ENCODE measurements around the gene MACROD2. TPM values are rescaled to one million over a fixed set of nuclear protein-coding genes. Genes with fewer than 3 reads are reported as not detected.

Gene MACROD2
- total and polyA plus RNA-seq, 4 donors = 0.66 to 10.5 (median 3.3) TPM

- Histone ChIP-seq H3K27me3 (ENCODE audit: control insufficient read depth in 4 of 4, insufficient read depth in 4 of 4, low read length in 3 of 4) (no peaks in the 10 kb centered on the region), H3K27ac (ENCODE audit: low read depth in 1 of 2, low read length in 2 of 2) (peak overlapping the region; percentile 27 to 71), H3K36me3 (ENCODE audit: control insufficient read depth in 4 of 4, insufficient read depth in 3 of 4, low read depth in 1 of 4, low read length in 3 of 4) (no peaks in the 10 kb centered on the region), H3K4me1 (ENCODE audit: control insufficient read depth in 4 of 4, insufficient read depth in 4 of 4, low read length in 3 of 4) (peaks cover 0 to 13% (median 6%) of the 10 kb centered on the region in 4 donors), H3K4me3 (ENCODE audit: low read depth in 1 of 3, low read length in 3 of 3) (peak overlapping the region; percentile 60 to 91 (median 67)), H3K9me3 (ENCODE audit: control insufficient read depth in 4 of 4, low read length in 3 of 4) (peaks cover 3 to 14% (median 5%) of the 10 kb centered on the region in 4 donors), H3K9ac (ENCODE audit: low read depth in 1 of 2, low read length in 2 of 2) (peak overlapping the region in 1 of 2 donors; percentile 18)
- no peak for TF ChIP-seq HNF4G (IDR thresholded peaks at IDR 0.05)
- no peak for TF ChIP-seq YY1 (IDR thresholded peaks at IDR 0.05)
- TF ChIP-seq HNF4A (conservative IDR thresholded peaks at IDR 0.05) = no peak
- no peak for TF ChIP-seq CTCF (IDR thresholded peaks at IDR 0.05; ENCODE audit: low read depth, low read length, missing input control)
- no peak for DNase-seq (ENCODE audit: low spot score)
- 12% methylated on average over 13 of the region's 13 CpGs for WGBS
Observed at GRCh38 chr20:13996265-13996664, 949 bp downstream of the MACROD2 start.

DNA sequence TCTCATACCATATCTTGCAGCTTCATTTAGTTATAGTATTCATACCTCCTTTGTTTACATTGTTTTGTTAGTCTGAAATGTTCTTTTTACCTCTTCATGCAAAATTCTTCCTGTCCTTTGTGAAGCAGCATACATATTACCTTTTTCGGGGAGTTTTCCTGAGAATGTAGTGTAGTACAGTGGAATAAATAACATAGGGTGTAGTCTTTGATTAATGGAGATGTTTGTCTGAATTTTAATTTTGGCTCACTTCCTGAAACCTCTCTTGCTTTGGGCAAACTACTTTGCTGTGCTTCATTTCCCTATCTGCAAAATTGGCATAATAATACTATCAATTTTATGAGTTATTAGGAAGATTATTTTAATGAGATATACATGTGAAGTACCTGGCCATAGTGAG is 5.6 kb downstream of the MACROD2 start:
- no peaks in the 10 kb centered on the region for H3K9me3 ChIP-seq (ENCODE audit: control insufficient read depth in 4 of 4, low read length in 3 of 4)
- no peak overlapping the region for H3K9ac ChIP-seq (ENCODE audit: low read depth in 1 of 2, low read length in 2 of 2)
- no peaks in the 10 kb centered on the region for H3K36me3 ChIP-seq (ENCODE audit: control insufficient read depth in 4 of 4, insufficient read depth in 3 of 4, low read depth in 1 of 4, low read length in 3 of 4)
- H3K27me3 ChIP-seq (ENCODE audit: control insufficient read depth in 4 of 4, insufficient read depth in 4 of 4, low read length in 3 of 4) = no peaks in the 10 kb centered on the region
- peaks cover 0 to 10% (median 4%) of the 10 kb centered on the region in 4 donors for H3K4me1 ChIP-seq (ENCODE audit: control insufficient read depth in 4 of 4, insufficient read depth in 4 of 4, low read length in 3 of 4)
- WGBS = 96% methylated on average over 1 of the region's 1 CpG
- H3K27ac ChIP-seq (ENCODE audit: low read depth in 1 of 2, low read length in 2 of 2) = no peak overlapping the region
- no peak for DNase-seq (ENCODE audit: low spot score)
- H3K4me3 ChIP-seq (ENCODE audit: low read depth in 1 of 3, low read length in 3 of 3) = no peak overlapping the region
- no peak for TF ChIP-seq RAD21 (IDR thresholded peaks at IDR 0.05)
- TF ChIP-seq SP1 (IDR thresholded peaks at IDR 0.05) = no peak
- TF ChIP-seq GABPA (IDR thresholded peaks at IDR 0.05 in 1 of 2, conservative IDR thresholded peaks at IDR 0.05 in 1 of 2) = no peak
- TF ChIP-seq HNF4A (conservative IDR thresholded peaks at IDR 0.05) = no peak
- TF ChIP-seq FOXA2 (IDR thresholded peaks at IDR 0.05) = no peak
- TF ChIP-seq HNF4G (IDR thresholded peaks at IDR 0.05) = no peak
- no peak for TF ChIP-seq YY1 (IDR thresholded peaks at IDR 0.05)
- TF ChIP-seq ZBTB33 (IDR thresholded peaks at IDR 0.05) = no peak
- TF ChIP-seq JUND (IDR thresholded peaks at IDR 0.05) = no peak
- TF ChIP-seq NR2F2 (IDR thresholded peaks at IDR 0.05) = no peak
- TF ChIP-seq EGR1 (IDR thresholded peaks at IDR 0.05; ENCODE audit: low read depth in 2 of 2) = no peak
- TF ChIP-seq, protein P1, sequence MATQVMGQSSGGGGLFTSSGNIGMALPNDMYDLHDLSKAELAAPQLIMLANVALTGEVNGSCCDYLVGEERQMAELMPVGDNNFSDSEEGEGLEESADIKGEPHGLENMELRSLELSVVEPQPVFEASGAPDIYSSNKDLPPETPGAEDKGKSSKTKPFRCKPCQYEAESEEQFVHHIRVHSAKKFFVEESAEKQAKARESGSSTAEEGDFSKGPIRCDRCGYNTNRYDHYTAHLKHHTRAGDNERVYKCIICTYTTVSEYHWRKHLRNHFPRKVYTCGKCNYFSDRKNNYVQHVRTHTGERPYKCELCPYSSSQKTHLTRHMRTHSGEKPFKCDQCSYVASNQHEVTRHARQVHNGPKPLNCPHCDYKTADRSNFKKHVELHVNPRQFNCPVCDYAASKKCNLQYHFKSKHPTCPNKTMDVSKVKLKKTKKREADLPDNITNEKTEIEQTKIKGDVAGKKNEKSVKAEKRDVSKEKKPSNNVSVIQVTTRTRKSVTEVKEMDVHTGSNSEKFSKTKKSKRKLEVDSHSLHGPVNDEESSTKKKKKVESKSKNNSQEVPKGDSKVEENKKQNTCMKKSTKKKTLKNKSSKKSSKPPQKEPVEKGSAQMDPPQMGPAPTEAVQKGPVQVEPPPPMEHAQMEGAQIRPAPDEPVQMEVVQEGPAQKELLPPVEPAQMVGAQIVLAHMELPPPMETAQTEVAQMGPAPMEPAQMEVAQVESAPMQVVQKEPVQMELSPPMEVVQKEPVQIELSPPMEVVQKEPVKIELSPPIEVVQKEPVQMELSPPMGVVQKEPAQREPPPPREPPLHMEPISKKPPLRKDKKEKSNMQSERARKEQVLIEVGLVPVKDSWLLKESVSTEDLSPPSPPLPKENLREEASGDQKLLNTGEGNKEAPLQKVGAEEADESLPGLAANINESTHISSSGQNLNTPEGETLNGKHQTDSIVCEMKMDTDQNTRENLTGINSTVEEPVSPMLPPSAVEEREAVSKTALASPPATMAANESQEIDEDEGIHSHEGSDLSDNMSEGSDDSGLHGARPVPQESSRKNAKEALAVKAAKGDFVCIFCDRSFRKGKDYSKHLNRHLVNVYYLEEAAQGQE (IDR thresholded peaks at IDR 0.05) = no peak

All from liver (tissue), 9 donors.